Uterus (tissue), 4 donors: ENCODE data around the gene TSPAN17. TPM values are rescaled to one million over a fixed set of nuclear protein-coding genes. Genes with fewer than 3 reads are reported as not detected.
A peak's percentile ranks its signal among the peaks of the same experiment; 100 is the strongest.

Experiments
- DNase-seq, 2 donors: peaks; one replicate each; pipeline ENCODE4 v3.0.0-alpha.2; 2019 to 2020
- H3K27ac ChIP-seq, 2 donors: fragments of 200-600 bp; sonication (generic); 1 replicate in 1 of 2; 2 replicates in 1 of 2; pipeline ENCODE4 v1.5.1; 2016 to 2018
- H3K27me3 ChIP-seq, 2 donors: fragments of 200-600 bp; sonication (generic); one replicate each; pipeline ENCODE4 v1.5.1; 2018 to 2019; ENCODE audit warnings: control low read depth in 1 of 2
- H3K36me3 ChIP-seq, 2 donors: fragments of 200-600 bp; sonication (generic); one replicate each; pipeline ENCODE4 v1.5.1; 2019; ENCODE audit warnings: control low read depth in 1 of 2
- H3K4me1 ChIP-seq, 2 donors: fragments of 200-600 bp; sonication (generic); one replicate each; pipeline ENCODE4 v1.5.1; 2018 to 2019; ENCODE audit warnings: control low read depth in 1 of 2
- H3K4me3 ChIP-seq, 2 donors: fragments of 200-600 bp; sonication (generic); 1 replicate in 1 of 2; 2 replicates in 1 of 2; pipeline ENCODE4 v1.5.1; 2018 to 2019; ENCODE audit warnings: mild to moderate bottlenecking in 1 of 2
- H3K9me3 ChIP-seq, 2 donors: fragments of 200-600 bp; sonication (generic); one replicate each; pipeline ENCODE4 v1.5.1; 2019; ENCODE audit warnings: control low read depth in 1 of 2
- CTCF ChIP-seq, 4 experiments: fragments of 200-600 bp in 2 of 4; fragments of 450-650 bp in 2 of 4; sonication (generic) in 2 of 4; IDR thresholded peaks; one replicate each; pipeline ENCODE4 v1.5.1; 2016 to 2019; ENCODE audit warnings: antibody characterized with exemption in 4 of 4, mild to moderate bottlenecking in 2 of 4, moderate library complexity in 1 of 4
- POLR2A ChIP-seq, 2 donors: fragments of 450-650 bp; IDR thresholded peaks; one replicate each; pipeline ENCODE4 v1.6.1; 2016; ENCODE audit warnings: antibody characterized with exemption in 2 of 2, mild to moderate bottlenecking in 1 of 2, moderate library complexity in 1 of 2
- intact Hi-C: fragments of 100-400 bp; cut with DNase I; formaldehyde crosslinking; loops from one replicate; pipeline ENCODE4 v1.15.1; 2023; ENCODE audit warnings: low total_unique reads
- total RNA-seq, 4 donors: library from RNA; depleted of rRNA in 3 of 4; stranded (reverse); fragments of >200 nt in 3 of 4; gene quantifications; one replicate each; pipeline versions ENCODE4 v1.1.0 to v1.2.4, GENCODE V29; 2014 to 2023
- donor health status: DM: yes; HTN: yes; CAD: no.

Gene TSPAN17
- total RNA-seq, 4 donors from 2014 or later: 10.0 to 45.6 (median 20.2) TPM

GRCh38 chr5:176673651-176674583 lies 26.6 kb downstream of the TSPAN17 start:
- Histone ChIP-seq H3K9me3 (no peaks in the 10 kb centered on the region), H3K27ac (no peak overlapping the region), H3K4me1 (no peaks in the 10 kb centered on the region), H3K4me3 (no peak overlapping the region), H3K36me3 (no peaks in the 10 kb centered on the region), H3K27me3 (peaks cover 0 to 4% of the 10 kb centered on the region in 2 donors)
- intact Hi-C loops: no loop called here
- DNase-seq: no peak
- no peak for TF ChIP-seq POLR2A (IDR thresholded peaks at IDR 0.05)
- no peak for TF ChIP-seq CTCF (IDR thresholded peaks at IDR 0.05)

- no peak overlapping the region for H3K27ac ChIP-seq
- no peak for DNase-seq
- TF ChIP-seq POLR2A (IDR thresholded peaks at IDR 0.05) (no peak), CTCF (IDR thresholded peaks at IDR 0.05) (no peak)
- peaks cover 0 to 8% of the 10 kb centered on the region in 2 donors for H3K27me3 ChIP-seq
- intact Hi-C loops: no loop called here
- no peaks in the 10 kb centered on the region for H3K9me3 ChIP-seq
- no peak overlapping the region for H3K4me3 ChIP-seq
- H3K4me1 ChIP-seq: no peaks in the 10 kb centered on the region
- no peaks in the 10 kb centered on the region for H3K36me3 ChIP-seq
Observed at GRCh38 chr5:176674799-176675198, 27.5 kb downstream of the TSPAN17 start.

GRCh38 chr5:176675676-176676360 lies 28.5 kb downstream of the TSPAN17 start:
- TF ChIP-seq POLR2A (IDR thresholded peaks at IDR 0.05): no peak
- peak in 2 of 4 experiments; percentile 5 to 9 for TF ChIP-seq CTCF (IDR thresholded peaks at IDR 0.05)
- H3K4me3 ChIP-seq: no peak overlapping the region
- DNase-seq: no peak
- no peaks in the 10 kb centered on the region for H3K36me3 ChIP-seq
- H3K9me3 ChIP-seq: no peaks in the 10 kb centered on the region
- peaks cover 0 to 15% of the 10 kb centered on the region in 2 donors for H3K27me3 ChIP-seq
- peaks cover 0 to 5% of the 10 kb centered on the region in 2 donors for H3K4me1 ChIP-seq
- intact Hi-C loops: no loop called here
- no peak overlapping the region for H3K27ac ChIP-seq

- no peak for TF ChIP-seq CTCF (IDR thresholded peaks at IDR 0.05)
- TF ChIP-seq POLR2A (IDR thresholded peaks at IDR 0.05): no peak
- H3K27me3 ChIP-seq: peaks cover 0 to 15% of the 10 kb centered on the region in 2 donors
- H3K9me3 ChIP-seq: no peaks in the 10 kb centered on the region
- intact Hi-C loops: no loop called here
- no peak overlapping the region for H3K4me3 ChIP-seq
- no peak overlapping the region for H3K27ac ChIP-seq
- no peak for DNase-seq
- no peaks in the 10 kb centered on the region for H3K36me3 ChIP-seq
- H3K4me1 ChIP-seq: peaks cover 0 to 5% of the 10 kb centered on the region in 2 donors
Observed at GRCh38 chr5:176676361-176676824, 29.1 kb downstream of the TSPAN17 start.
